Breast epithelium (tissue), 3 donors: ENCODE measurements around the gene DNAL4.

ENCODE experiments used
- CTCF ChIP-seq, 3 donors: fragments of 450-650 bp; IDR thresholded peaks; one replicate each; pipeline ENCODE4 v1.5.1; 2016 to 2017; ENCODE audit warnings: antibody characterized with exemption in 3 of 3, mild to moderate bottlenecking in 3 of 3, moderate library complexity in 3 of 3
- POLR2A ChIP-seq: fragments of 450-650 bp; IDR thresholded peaks from one replicate; pipeline ENCODE4 v1.6.1; 2016; ENCODE audit warnings: antibody characterized with exemption, mild to moderate bottlenecking, moderate library complexity

GRCh38 chr22:38826386-38826785, 32.4 kb upstream of the DNAL4 start:
- TF ChIP-seq POLR2A (no peak), CTCF (IDR thresholded peaks at IDR 0.05) (no peak)
